OCI-LY3 (cell line): Measurements from ENCODE around the gene TRIM26.

Experiments used
- EZH2phosphoT487 ChIP-seq: fragments of 200-600 bp; shearing (Covaris generic); IDR thresholded peaks from 2 replicates; pipeline ENCODE4 v1.6.1; 2018; ENCODE audit warnings: antibody characterized with exemption, mixed run types, low read depth
- TF ChIP-seq, protein P1 (sequence below): fragments of 200-600, 300-600 bp; sonication (generic); IDR thresholded peaks from 2 replicates; pipeline ENCODE4 v1.5.1; 2014; ENCODE audit warnings: antibody characterized with exemption, low read length, low read depth

GRCh38 chr6:30206152-30206551 is 7.1 kb downstream of the TRIM26 start:
- TF ChIP-seq, protein P1, sequence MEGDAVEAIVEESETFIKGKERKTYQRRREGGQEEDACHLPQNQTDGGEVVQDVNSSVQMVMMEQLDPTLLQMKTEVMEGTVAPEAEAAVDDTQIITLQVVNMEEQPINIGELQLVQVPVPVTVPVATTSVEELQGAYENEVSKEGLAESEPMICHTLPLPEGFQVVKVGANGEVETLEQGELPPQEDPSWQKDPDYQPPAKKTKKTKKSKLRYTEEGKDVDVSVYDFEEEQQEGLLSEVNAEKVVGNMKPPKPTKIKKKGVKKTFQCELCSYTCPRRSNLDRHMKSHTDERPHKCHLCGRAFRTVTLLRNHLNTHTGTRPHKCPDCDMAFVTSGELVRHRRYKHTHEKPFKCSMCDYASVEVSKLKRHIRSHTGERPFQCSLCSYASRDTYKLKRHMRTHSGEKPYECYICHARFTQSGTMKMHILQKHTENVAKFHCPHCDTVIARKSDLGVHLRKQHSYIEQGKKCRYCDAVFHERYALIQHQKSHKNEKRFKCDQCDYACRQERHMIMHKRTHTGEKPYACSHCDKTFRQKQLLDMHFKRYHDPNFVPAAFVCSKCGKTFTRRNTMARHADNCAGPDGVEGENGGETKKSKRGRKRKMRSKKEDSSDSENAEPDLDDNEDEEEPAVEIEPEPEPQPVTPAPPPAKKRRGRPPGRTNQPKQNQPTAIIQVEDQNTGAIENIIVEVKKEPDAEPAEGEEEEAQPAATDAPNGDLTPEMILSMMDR = no peak
- TF ChIP-seq EZH2phosphoT487 = no peak
